Measurements from ENCODE around the gene ASAP2.

Gene ASAP2

GRCh38 chr2:9287400-9288045, 80.9 kb downstream of the ASAP2 start:
- peak; percentile 100 for DNase-seq (ENCODE audit: low read depth)
- peak; percentile 33; the same call in 1 of the 2 replicates for TF ChIP-seq CTCF (conservative IDR thresholded peaks at IDR 0.05; ENCODE audit: low read length)

GRCh38 chr2:9288233-9288632, 81.6 kb downstream of the ASAP2 start:
- peak overlapping the region; percentile 4; the same call in 1 of the 2 replicates for H3K4me3 ChIP-seq (ENCODE audit: low read length)
- peak; percentile 83 for DNase-seq (ENCODE audit: low read depth)
- no peak for TF ChIP-seq CTCF (conservative IDR thresholded peaks at IDR 0.05; ENCODE audit: low read length)

More at GRCh38 chr2:9287400-9288045, 80.9 kb downstream of the ASAP2 start:
- no peak overlapping the region for H3K4me3 ChIP-seq (ENCODE audit: low read length)

- H3K4me3 ChIP-seq (ENCODE audit: low read length) = no peak overlapping the region
- DNase-seq (ENCODE audit: low read depth) = peak; percentile 61
- no peak for TF ChIP-seq CTCF (conservative IDR thresholded peaks at IDR 0.05; ENCODE audit: low read length)
These were observed 82.2 kb downstream of the ASAP2 start for GRCh38 chr2:9288681-9289338.

GRCh38 chr2:9291331-9291730, 84.7 kb downstream of the ASAP2 start:
- no peak for DNase-seq (ENCODE audit: low read depth)
- TF ChIP-seq CTCF (conservative IDR thresholded peaks at IDR 0.05; ENCODE audit: low read length) = no peak
- H3K4me3 ChIP-seq (ENCODE audit: low read length) = no peak overlapping the region

GRCh38 chr2:9291866-9292265, 85.3 kb downstream of the ASAP2 start:
- TF ChIP-seq CTCF (conservative IDR thresholded peaks at IDR 0.05; ENCODE audit: low read length) = no peak
- H3K4me3 ChIP-seq (ENCODE audit: low read length) = no peak overlapping the region
- no peak for DNase-seq (ENCODE audit: low read depth)

GRCh38 chr2:9292426-9292825, 85.8 kb downstream of the ASAP2 start:
- no peak overlapping the region for H3K4me3 ChIP-seq (ENCODE audit: low read length)
- TF ChIP-seq CTCF (conservative IDR thresholded peaks at IDR 0.05; ENCODE audit: low read length) = no peak
- no peak for DNase-seq (ENCODE audit: low read depth)

GRCh38 chr2:9294764-9295163, 88.2 kb downstream of the ASAP2 start:
- TF ChIP-seq CTCF (conservative IDR thresholded peaks at IDR 0.05; ENCODE audit: low read length) = no peak
- H3K4me3 ChIP-seq (ENCODE audit: low read length) = no peak overlapping the region
- no peak for DNase-seq (ENCODE audit: low read depth)

Data from AG10803 (cell line).